Urinary bladder (tissue), 4 donors: ENCODE results near the gene MAEA. TPM values are rescaled to one million over a fixed set of nuclear protein-coding genes. Genes with fewer than 3 reads are reported as not detected.

Source experiments
- DNase-seq: peaks from one replicate; pipeline ENCODE4 v3.0.0-alpha.2; 2015; ENCODE audit errors: extremely low spot score
- H3K27ac ChIP-seq: one replicate; pipeline ENCODE4 v1.5.1; 2013; ENCODE audit warnings: low read depth, mild to moderate bottlenecking, moderate library complexity
- H3K36me3 ChIP-seq: one replicate; pipeline ENCODE4 v1.6.1; 2013; ENCODE audit warnings: mild to moderate bottlenecking, moderate library complexity; ENCODE audit not compliant: insufficient read depth
- H3K4me1 ChIP-seq: one replicate; pipeline ENCODE4 v1.6.1; 2013; ENCODE audit warnings: mild to moderate bottlenecking, moderate library complexity; ENCODE audit not compliant: insufficient read depth
- H3K4me3 ChIP-seq: one replicate; pipeline ENCODE4 v1.5.1; 2013; ENCODE audit warnings: low read depth, low read length
- WGBS: extraction: QIAGEN DNeasy Blood & Tissue Kit; methylation state at CpG from one replicate; pipeline ENCODE4 v1.1.7; 2013; 5-methylcytosine and 5-hydroxymethylcytosine counted together
- polyA plus RNA-seq: library from polyadenylated mRNA; stranded (reverse); fragments of 200-250 nt; gene quantifications from one replicate; pipeline ENCODE4 v1.2.3, GENCODE V29; 2013
- total RNA-seq: library from RNA; depleted of rRNA; stranded (reverse); fragments of >200 nt; gene quantifications from one replicate; pipeline ENCODE4 v1.2.3, GENCODE V29; 2014
- donor health status: healthy with polysubstance abuse.
- donor health status: healthy.

MAEA gene
- total and polyA plus RNA-seq, 2 donors = 25.6 to 69.9 TPM

GRCh38 chr4:1354136-1354982, 64.7 kb downstream of the MAEA start:
- Histone ChIP-seq H3K4me1 (no peaks in the 10 kb centered on the region), H3K36me3 (peaks cover 2% of the 10 kb centered on the region), H3K4me3 (no peak overlapping the region), H3K27ac (no peak overlapping the region)
- no peak for DNase-seq
- WGBS = 88% methylated on average over 36 of the region's 36 CpGs

GRCh38 chr4:1354983-1355275, 65.2 kb downstream of the MAEA start:
- Histone ChIP-seq H3K36me3 (peaks cover 2% of the 10 kb centered on the region), H3K4me3 (no peak overlapping the region), H3K4me1 (no peaks in the 10 kb centered on the region), H3K27ac (no peak overlapping the region)
- no peak for DNase-seq
- 94% methylated on average over 18 of the region's 18 CpGs for WGBS

DNA sequence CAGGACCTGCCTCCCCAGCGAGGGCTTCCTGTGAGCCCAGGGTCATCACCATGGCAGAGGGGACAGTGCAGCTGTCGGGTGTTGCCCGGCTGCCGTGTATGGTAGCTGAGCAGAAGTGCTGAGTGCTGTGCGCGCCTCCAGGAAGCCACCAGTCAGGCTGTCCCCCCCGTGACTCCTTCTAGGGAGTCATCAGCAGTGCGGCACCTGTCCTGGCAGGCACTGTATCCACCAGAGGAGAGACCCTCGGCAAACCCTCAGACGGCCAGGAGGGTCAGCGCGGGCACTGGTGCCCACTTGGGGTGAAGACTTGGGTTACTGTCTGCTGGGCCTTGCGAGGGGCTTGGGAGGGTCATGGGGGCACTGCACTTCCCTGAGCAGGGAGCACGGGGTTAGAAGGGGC, 65.7 kb downstream of the MAEA start:
- Histone ChIP-seq H3K36me3 (peaks cover 2% of the 10 kb centered on the region), H3K27ac (no peak overlapping the region), H3K4me3 (no peak overlapping the region), H3K4me1 (no peaks in the 10 kb centered on the region)
- DNase-seq = no peak
- 90% methylated on average over 14 of the region's 14 CpGs for WGBS

DNA sequence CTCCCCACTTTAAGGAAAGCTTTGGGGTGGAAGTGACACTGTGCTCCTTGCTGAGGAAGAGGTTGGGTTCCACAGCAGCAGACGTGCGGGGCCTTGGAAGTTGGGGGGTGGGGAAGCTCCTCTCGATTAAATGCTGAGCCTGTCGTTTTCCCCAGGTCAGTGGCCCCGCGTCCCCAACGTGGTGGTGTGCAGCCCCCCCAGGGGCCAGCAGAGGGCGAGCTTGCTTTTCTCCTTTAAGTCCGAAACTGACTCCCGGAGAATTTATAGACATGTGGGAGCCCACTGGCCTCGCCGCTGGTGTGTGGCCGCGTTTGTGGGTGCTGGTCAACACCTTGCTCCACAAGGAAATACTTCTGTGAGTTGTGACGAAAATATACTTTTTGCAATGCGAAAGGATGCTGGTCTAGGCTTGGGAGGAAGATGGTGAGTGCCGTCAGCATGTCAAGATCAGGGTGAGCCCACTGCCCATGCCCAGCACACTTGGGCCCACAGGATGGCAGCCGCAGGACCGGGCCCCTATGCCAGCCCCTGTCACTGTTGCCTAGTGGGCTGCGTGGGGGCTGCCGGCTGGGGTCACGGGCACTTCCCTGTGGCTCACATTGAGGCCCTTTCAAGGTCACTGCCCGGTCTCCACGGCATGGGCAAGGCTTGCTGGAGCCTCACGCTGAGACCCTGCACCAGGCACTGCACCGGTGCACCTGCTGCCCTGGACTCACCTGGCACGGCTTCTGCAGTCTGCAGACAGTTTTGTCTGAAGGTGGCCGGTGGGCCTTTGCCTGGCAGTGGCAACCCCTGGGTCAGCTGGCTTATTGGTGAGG, 66.7 kb downstream of the MAEA start:
- Histone ChIP-seq H3K4me1 (no peaks in the 10 kb centered on the region), H3K36me3 (peaks cover 2% of the 10 kb centered on the region), H3K27ac (no peak overlapping the region), H3K4me3 (no peak overlapping the region)
- 54% methylated on average over 28 of the region's 28 CpGs for WGBS
- no peak for DNase-seq

GRCh38 chr4:1357356-1358248, 67.9 kb downstream of the MAEA start:
- 97% methylated on average over 27 of the region's 27 CpGs for WGBS
- Histone ChIP-seq H3K36me3 (peaks cover 2% of the 10 kb centered on the region), H3K27ac (no peak overlapping the region)

GRCh38 chr4:1358421-1359143, 68.9 kb downstream of the MAEA start:
- Histone ChIP-seq H3K4me1 (no peaks in the 10 kb centered on the region), H3K4me3 (no peak overlapping the region), H3K27ac (no peak overlapping the region), H3K36me3 (peaks cover 2% of the 10 kb centered on the region)
- no peak for DNase-seq
- 94% methylated on average over 38 of the region's 38 CpGs for WGBS

More at GRCh38 chr4:1357356-1358248, 67.9 kb downstream of the MAEA start:
- no peak overlapping the region for H3K4me3 ChIP-seq
- no peaks in the 10 kb centered on the region for H3K4me1 ChIP-seq
- DNase-seq = no peak

- Histone ChIP-seq H3K36me3 (peaks cover 2% of the 10 kb centered on the region), H3K27ac (no peak overlapping the region), H3K4me1 (no peaks in the 10 kb centered on the region), H3K4me3 (no peak overlapping the region)
- DNase-seq = no peak
- 85% methylated on average over 14 of the region's 14 CpGs for WGBS
Observed at GRCh38 chr4:1359144-1359501, 69.4 kb downstream of the MAEA start.

GRCh38 chr4:1359976-1360375, 70.3 kb downstream of the MAEA start:
- no peak overlapping the region for H3K27ac ChIP-seq
- H3K4me3 ChIP-seq = no peak overlapping the region
- no peaks in the 10 kb centered on the region for H3K4me1 ChIP-seq
- 92% methylated on average over 16 of the region's 16 CpGs for WGBS
- no peak for DNase-seq
- peaks cover 2% of the 10 kb centered on the region for H3K36me3 ChIP-seq

DNA sequence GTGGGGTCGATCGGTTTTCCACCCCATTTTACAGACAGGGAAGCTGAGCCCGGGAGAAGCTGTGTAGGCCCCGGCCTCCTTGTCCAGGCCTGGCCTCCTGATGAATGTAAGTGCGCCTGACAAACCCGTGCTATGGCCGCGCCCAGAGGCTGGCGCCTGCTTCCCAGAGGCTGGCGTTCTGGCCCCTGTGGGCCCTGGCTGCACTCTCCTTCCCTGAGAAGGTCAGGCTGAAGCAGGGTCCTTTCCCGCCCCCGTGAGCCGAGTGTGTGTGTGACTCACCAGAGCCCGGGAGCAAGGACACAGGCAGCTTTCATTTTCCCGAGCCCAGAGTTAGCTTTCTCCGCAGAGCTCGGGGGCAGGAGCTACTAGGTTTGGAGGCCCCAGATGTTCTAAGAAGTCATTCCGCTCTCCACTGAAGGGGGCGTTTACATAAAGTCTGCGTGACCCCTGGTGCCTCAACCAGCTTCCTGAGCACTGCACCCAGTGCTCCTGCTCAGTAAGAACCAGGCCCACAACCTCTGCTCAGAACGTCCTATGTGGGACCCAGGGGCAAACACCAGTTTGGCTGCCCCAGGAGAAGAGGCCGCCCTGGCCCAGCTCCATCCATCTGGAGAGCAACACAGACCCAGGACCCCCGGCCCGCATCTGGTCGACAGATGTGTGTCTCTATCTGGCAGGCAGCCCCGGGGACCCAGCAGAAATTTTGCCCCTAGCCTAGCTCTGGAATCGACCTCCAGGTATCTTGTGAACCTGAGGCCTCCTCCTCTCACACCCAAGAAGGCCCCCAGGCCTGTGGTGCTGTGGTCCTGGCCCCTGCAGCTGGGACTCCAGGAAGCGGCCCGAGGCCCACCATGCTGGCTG, 71.0 kb downstream of the MAEA start:
- WGBS = 81% methylated on average over 29 of the region's 29 CpGs

GRCh38 chr4:1361431-1361830, 71.7 kb downstream of the MAEA start:
- Histone ChIP-seq H3K27ac (no peak overlapping the region), H3K36me3 (peaks cover 2% of the 10 kb centered on the region), H3K4me3 (no peak overlapping the region), H3K4me1 (no peaks in the 10 kb centered on the region)
- no peak for DNase-seq
- WGBS = 82% methylated on average over 18 of the region's 18 CpGs

More for the DNA sequence above, 71.0 kb downstream of the MAEA start:
- DNase-seq = no peak
- H3K4me3 ChIP-seq = no peak overlapping the region
- no peaks in the 10 kb centered on the region for H3K4me1 ChIP-seq
- no peak overlapping the region for H3K27ac ChIP-seq
- peaks cover 2% of the 10 kb centered on the region for H3K36me3 ChIP-seq

GRCh38 chr4:1362046-1362445, 72.4 kb downstream of the MAEA start:
- Histone ChIP-seq H3K36me3 (peaks cover 2% of the 10 kb centered on the region), H3K27ac (no peak overlapping the region), H3K4me1 (no peaks in the 10 kb centered on the region), H3K4me3 (no peak overlapping the region)
- DNase-seq = no peak
- WGBS = 91% methylated on average over 10 of the region's 10 CpGs

DNA sequence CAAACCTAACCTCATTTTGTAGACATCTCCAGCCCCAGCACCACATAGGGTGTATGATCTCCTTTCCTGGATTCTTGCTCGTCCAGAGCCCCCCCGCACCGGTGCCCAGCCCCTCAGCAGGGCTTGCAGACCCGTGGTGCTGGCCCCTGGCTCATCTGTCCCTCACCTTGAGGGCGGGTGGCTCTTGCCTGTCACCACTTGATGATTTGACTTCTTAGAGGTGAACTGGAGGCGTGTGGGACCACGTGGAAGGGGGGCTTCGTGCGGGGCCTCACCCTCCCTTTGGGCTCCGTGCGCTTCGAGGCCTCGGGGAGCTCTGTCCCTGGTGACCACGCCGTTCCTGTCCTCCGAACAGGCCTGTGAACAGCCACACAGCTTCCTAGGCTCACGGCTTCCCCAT, 72.8 kb downstream of the MAEA start:
- Histone ChIP-seq H3K4me3 (no peak overlapping the region), H3K36me3 (peaks cover 2% of the 10 kb centered on the region), H3K4me1 (no peaks in the 10 kb centered on the region), H3K27ac (no peak overlapping the region)
- WGBS = 92% methylated on average over 17 of the region's 17 CpGs
- DNase-seq = no peak
